ENCODE measurements around the gene TXK.

DNA sequence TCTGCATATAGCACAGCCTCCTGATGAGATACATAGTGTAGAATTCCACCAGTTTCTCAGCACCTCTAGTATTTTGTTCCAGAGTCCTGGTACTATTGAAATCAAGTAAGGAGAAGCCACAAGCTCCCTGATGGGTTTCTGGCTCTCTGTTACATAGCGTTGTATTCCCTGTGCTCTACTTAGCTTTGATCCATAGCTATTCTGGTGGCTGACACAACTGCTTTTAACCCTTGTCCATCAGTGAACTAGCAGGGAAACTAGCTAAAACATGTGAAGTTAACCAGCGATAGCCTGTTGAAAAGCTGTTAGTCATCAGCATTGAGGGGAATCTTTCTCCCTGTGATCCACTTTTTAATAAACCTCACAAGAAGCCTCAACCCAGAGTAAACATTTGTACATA lies 90.5 kb downstream of the TXK start:
- TF ChIP-seq, protein P1, sequence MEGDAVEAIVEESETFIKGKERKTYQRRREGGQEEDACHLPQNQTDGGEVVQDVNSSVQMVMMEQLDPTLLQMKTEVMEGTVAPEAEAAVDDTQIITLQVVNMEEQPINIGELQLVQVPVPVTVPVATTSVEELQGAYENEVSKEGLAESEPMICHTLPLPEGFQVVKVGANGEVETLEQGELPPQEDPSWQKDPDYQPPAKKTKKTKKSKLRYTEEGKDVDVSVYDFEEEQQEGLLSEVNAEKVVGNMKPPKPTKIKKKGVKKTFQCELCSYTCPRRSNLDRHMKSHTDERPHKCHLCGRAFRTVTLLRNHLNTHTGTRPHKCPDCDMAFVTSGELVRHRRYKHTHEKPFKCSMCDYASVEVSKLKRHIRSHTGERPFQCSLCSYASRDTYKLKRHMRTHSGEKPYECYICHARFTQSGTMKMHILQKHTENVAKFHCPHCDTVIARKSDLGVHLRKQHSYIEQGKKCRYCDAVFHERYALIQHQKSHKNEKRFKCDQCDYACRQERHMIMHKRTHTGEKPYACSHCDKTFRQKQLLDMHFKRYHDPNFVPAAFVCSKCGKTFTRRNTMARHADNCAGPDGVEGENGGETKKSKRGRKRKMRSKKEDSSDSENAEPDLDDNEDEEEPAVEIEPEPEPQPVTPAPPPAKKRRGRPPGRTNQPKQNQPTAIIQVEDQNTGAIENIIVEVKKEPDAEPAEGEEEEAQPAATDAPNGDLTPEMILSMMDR (IDR thresholded peaks at IDR 0.05; ENCODE audit: low read depth, low read length), result no peak
- TF ChIP-seq POLR2A (IDR thresholded peaks at IDR 0.05; ENCODE audit: extremely low read depth, insufficient read length), result no peak
